Activated gamma-delta T cell treated with Interleukin-2 at 50 U/mL for 16 hours (primary cell): Measurements from ENCODE around the gene APOF.
"Not testable (repeated sequence)": the region's sequence is repeated elsewhere in the genome, so short reads cannot be mapped to it uniquely, and the experiment has no call there.

Source experiments
- DNase-seq: peaks from one replicate; pipeline ENCODE4 v3.0.0-alpha.2; 2020

The APOF gene, protein sequence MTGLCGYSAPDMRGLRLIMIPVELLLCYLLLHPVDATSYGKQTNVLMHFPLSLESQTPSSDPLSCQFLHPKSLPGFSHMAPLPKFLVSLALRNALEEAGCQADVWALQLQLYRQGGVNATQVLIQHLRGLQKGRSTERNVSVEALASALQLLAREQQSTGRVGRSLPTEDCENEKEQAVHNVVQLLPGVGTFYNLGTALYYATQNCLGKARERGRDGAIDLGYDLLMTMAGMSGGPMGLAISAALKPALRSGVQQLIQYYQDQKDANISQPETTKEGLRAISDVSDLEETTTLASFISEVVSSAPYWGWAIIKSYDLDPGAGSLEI

DNA sequence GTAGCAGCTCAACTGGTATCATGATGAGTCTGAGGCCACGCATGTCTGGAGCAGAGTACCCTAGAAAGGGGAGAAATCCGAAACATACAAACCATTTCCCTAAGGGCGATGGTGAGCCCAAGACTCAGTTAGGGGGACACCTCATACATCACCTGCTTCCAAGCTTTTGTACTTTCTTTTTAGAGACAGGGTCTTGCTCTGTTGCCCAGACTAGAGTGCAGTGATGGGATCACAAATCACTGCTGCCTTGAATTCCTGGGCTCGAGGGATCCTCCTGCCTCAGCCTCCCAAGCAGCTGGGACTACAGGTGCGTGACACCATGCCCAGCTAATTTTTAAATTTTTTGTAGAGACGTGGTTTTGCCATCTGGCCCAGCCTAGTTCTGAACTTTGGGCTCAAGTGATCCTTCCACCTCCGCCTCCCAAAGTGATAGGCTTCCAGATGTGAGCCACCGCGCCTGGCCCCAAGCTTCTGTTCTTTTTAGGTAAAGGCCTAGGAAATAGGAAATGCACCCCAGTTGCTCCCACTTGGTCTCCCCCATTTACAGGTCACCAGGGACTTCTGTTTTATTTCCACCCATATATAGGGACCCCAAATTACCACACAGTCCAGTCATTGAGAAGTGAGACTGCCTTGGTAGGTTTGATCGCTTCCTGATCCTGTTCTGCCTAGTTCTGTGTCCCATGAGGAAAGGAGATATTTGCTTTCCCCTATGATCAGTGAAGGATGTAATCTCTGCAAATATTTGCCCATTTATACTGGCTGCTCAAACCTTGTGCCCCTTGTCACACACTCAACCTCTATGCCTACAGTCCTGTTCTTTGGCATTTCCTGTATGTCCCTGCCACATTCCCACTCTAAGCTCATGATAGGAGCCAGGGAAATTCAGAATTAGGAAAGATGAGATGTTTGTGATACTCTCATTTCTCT is at the start of gene APOF:
APOF (minus strand) TSS at position 728 of the 930 bp plus-strand sequence; CDS start at position 616, 112 bp downstream.
- no peak for DNase-seq

DNA sequence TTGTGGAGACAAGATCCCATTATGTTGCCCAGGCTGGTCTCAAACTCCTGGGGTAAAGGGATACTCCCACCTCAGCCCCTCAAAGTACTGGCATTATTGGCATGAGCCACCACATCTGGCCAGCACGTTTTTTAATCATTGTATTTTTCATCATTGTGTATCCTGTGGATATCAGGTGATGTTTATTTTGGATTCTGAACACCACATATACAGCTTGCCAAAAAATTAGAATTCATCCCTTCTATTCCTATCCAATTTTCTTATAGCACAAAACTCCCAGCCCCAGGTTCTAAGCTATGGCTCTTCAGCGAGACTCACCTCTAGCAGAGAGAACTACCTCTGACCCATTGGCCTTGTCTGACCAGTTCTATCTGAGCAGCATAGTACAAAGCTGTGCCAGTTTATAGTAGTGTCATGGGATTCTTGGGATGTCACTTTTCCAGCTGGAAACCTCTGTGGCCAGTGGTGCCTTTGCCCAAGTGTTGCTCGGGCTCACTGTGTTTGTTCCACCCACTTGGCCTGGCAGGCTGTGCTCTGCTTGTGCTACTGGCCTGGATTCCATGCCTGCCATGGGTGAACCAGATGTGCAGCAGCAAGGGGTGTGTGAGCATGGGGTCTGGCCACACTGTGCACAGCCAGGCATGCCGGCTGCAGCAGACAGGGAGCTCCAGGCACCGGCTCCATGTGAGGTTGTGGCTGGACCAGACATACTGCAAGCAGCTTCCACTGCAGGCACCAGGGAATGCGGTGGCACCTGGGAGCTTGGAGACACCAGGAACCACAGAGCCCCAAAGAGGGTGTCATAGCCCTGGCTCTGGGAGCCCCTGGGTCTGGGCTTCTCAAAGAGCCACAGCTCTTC is 49.4 kb upstream of the APOF start:
- DNase-seq, result no peak

DNA sequence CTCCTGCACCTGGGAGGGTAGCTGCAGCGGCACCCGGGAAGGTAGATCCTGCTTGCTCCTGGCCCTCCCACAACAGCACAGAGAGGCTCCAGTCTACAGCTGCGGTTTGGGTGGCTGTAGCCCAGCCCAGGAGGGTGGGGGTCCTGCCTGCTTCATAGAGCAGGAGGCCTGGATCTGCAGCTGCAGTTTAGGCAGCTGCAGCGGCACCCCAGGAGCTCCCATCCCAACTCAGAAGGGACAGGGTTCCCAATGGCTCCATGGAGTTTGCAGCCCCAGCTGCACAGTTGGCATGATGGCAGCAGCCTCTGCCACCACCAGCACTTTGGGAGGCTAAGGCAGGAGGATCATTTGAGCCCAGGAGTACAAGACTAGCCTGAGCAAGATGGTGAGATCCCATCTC is 48.1 kb upstream of the APOF start:
- no peak for DNase-seq

DNA sequence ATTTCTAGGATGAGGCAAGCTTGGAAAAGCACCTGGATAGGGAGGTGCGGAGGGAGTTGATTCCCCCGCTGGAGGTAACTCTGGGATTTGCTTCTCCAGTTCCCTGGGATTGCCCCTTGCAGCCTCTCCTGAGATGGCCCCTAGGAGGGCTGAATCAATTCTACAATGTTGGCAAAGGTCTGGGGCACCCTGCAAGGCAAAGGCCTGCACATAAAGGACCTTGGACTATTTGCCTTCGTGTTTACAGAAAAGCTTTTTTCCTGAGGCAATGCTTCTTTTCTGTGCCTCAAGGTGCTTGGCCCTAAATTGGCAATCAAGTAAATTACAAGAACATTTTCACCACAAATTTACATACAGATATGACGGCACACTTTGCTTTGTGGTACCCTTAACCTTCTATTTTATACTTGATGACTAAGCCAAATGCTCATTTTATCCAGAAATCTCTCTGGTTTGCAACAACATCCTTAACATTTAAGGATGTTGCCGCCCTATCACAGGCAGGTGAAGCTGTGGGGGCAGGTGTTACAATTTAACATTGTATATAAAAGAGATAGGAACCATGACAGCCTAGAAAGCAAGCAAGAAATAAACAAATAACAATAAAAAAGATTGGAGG is 46.3 kb upstream of the APOF start:
- DNase-seq, result no peak

DNA sequence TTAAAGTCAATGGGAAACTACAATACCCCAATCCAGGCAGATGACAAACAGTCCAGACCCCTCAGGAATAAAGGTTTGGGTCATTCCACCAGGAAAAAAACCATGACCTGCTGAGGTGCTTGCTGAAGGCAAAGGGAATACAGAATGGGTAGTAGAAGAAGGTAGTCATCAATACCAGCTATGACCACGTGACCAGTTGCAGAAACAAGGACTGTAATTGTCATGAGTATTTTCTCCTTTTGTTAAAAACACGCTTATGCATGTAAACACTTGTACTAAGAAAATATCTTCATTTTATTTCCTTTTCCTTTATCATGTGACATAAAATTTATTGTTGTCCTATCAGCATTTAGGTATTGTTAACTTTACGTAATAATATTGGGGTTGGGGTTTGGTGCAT is 41.6 kb upstream of the APOF start:
- DNase-seq, result not testable (repeated sequence)

DNA sequence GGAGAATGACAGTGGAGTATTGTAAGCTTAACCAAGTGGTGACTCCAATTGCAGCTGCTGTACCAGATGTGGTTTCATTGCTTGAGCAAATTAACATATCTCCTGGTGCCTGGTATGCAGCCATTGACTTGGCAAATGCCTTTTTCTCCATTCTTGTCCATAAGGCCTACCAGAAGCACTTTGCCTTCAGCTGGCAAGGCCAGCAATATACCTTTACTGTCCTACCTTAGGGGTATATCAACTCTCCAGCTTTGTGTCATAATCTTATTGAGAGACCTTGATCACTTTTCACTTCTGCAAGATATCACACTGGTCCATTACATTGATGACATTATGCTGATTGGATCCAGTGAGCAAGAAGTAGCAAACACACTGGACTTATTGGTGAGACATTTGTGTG is 39.0 kb upstream of the APOF start:
- DNase-seq, result not testable (repeated sequence)

DNA sequence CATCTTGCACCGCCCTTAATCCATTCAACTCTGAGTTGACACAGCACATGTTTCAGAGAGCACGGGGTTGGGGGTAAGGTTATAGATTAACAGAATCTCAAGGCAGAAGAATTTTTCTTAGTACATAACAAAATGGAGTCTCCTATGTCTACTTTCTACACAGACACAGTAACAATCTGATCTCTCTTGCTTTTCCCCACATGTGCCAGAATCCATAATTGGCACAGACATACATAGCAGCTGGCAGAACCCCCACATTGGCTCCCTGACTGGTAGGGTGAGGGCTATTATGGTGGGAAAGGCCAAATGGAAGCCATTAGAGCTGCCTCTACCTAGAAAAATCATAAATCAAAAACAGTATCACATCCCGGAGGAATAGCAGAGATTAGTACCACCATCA is 38.5 kb upstream of the APOF start:
- DNase-seq, result not testable (repeated sequence)

DNA sequence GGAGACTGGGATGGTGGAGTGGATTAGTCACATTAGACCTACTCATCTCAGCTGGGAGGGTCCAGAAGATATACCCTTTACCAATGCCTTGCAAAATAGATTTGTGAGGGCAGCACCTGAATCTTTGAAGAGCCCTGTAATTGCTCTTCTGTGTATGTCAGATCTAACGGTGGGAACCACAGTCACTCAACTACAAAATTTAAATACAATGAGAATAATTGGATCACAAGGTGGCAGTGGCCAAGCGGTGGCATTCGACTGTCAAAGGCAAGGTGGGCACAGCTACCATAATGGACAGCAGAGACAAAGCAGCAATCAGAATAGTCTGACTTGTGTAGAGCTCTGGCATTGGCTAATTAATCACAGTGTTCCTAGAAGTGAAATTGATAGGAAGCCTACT is 36.8 kb upstream of the APOF start:
- DNase-seq, result not testable (repeated sequence)

DNA sequence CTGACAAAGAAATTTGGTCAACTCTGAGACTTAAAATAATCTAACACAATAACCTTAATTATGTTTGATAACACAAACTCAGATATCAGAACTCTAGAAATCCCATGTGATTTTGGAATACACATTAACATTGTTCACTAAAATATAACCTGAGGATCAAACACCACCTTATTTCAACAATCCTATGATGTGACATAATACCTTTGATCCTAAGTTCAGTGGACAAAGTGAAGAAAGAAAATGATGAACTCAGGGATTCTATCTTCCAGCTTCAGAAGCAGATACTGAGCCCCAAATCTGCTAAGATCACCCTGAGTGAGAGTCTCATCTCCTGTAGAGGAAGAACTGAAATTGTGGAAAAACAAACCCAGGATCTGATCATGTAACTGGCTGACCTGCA is 35.7 kb upstream of the APOF start:
- no peak for DNase-seq

DNA sequence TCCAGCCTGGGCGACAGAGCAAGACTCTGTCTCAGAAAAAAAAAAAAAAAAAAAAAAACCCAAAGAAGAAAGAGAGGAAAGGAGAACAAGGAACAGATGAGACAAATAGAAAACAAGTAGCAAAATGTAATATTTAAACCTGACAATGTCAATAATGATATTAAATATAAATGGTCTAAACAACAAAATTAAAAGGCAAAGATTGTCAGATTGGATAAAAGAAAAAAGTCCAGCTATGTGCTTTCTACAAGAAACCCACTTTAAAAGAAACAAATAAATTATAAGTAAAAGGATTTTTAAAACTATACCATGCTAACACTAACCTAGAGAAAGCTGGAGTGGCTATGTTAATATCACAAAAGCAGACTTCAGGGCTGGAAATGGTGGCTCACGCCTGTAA is 29.7 kb upstream of the APOF start:
- DNase-seq, result no peak

DNA sequence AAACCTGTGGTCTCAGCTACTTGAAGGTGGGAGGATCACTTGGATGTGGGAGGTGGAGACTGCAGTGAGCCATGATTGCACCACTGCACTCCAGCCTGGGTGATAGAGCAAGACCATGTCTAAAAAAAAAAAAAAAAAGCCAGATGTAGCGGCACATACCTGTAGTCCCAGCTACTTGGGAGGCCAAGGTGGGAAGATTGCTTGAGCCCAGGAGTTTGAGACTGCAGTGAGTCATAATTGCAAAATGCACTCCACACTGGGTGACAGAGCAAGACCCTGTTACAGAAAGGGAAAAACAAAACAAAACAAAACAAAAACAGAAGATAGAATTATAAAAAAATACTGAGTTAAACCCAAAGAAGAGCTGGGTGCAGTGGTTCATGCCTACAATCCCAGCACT is 29.1 kb upstream of the APOF start:
- DNase-seq, result no peak

DNA sequence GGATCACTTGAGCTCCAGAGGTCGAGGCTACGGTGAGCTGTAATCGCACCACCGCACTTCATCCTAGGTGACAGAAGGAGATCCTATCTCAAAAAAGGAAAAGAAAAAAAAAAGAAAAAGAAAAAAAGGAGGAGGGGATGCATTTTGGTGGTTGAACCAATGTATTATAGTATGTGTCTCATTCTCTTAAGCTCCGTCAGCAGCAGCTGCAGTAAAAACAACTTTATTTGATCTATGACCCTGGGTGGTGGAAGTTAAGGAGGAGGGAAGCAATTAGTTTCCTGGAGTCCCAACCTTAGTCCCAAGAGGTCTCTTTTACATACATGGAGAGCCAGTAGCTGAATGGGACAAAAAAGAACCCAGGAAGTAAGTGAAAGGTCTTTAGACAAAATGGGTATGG is 26.8 kb upstream of the APOF start:
- DNase-seq, result no peak

DNA sequence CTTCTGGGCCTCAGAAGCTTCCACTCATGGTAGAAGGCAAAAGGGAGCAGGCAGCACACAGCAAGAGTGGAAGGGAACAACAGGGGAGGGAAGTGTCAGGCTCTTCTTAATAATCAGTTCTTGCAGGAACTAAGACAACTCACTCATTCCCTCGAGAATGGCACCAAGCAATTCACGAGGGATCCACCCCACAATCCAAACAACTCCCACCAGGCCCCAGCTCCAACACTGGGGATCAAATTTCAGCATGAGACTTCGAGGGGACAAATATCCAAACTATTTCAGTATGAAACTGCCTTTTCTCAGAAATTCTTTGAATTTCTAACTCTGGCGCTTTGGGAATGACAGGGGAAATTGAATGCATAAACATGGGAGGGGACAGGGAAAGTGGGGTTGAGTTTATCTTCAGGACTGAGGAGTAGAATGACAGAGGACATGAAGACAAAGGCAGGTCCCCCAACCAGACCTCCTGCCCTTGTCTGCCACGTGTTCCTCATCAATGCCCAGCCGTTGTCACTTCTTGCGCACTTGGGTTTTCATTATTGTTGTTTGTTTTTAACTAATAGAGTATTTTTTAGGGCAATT is 24.6 kb upstream of the APOF start:
- DNase-seq, result no peak

DNA sequence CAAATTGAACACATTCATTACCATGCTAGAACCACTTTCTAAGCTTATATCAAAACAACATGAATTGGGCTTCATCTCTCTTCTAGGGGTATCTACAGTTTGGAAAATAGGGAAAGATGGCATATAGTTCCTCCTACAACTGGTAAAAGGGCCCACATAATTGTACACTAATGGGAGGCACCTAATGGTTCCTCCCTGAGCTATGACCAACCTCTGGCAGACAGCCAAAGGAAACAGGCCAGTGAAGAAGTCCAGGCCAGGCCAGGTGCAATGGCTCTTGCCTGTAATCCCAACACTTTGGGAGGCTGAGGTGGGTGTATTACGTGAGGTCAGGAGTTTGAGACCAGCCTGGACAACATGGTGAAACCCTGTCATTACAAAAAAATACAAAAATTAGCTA is 23.2 kb upstream of the APOF start:
- no peak for DNase-seq

DNA sequence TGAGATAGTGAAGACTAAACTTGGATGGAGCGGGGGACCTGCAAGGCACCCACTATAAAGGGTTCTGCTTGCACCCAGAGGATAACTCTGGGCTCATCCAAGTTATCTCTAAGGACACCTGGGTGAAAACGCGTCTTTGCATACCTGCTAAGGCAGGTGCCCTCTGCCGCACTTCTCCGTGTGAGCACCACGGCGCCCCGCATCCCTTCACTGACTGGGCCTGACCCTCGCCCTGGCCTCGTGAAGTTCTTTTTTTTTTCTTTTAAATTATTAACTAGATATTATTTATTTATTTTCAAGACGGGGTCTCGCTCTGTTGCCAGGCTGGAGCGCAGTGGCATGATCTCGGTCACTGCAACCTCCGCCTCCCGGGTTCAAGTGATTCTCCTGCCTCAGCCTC is 20.0 kb upstream of the APOF start:
- DNase-seq, result no peak

DNA sequence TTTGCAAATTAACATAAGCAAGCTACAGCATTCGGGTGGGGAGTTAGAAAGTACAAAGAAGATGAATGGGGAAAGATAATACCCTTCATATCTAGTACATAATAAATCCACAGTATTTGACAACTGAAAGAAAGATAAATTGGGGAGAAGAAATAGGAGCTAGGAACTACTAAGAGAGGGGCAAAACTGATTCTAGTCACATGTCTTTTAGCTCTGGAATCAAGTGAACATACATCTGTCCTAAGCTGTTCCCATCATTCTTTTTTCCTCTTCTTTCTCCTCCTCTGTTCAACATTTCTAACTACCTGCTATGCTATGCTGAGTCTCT is 15.3 kb upstream of the APOF start:
- no peak for DNase-seq

DNA sequence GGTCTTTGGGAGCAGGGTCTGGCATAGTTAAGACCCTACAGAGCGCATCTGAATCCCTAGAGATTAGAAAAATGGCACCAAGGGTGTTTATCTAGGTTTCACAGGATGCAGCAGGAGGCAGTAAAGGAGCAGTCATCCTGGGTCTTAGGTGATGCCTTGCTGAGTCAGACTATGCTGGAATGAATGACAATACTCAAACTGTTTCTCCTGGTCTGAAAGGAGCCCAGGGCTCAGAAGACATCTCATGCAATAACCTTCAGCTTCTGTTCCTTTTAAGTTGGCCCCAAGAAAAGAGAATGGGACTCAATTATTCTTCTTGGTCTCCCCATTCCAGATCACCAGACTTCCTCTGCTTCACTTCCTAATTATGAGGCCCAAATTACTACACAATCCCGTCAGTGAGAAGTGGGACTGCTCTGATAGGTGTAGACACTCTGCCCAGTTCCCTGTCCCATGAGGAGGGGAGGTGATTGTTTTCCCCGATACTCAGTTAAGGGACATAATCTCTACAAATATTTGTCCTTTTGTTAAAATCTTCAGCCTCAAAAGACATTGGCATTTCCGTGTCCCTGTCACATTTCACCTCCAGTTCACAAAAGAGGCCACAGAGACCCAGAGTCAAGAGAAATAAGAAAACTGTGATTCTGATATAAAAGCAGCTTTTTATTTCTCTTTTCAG is 14.8 kb upstream of the APOF start:
- DNase-seq, result no peak

DNA sequence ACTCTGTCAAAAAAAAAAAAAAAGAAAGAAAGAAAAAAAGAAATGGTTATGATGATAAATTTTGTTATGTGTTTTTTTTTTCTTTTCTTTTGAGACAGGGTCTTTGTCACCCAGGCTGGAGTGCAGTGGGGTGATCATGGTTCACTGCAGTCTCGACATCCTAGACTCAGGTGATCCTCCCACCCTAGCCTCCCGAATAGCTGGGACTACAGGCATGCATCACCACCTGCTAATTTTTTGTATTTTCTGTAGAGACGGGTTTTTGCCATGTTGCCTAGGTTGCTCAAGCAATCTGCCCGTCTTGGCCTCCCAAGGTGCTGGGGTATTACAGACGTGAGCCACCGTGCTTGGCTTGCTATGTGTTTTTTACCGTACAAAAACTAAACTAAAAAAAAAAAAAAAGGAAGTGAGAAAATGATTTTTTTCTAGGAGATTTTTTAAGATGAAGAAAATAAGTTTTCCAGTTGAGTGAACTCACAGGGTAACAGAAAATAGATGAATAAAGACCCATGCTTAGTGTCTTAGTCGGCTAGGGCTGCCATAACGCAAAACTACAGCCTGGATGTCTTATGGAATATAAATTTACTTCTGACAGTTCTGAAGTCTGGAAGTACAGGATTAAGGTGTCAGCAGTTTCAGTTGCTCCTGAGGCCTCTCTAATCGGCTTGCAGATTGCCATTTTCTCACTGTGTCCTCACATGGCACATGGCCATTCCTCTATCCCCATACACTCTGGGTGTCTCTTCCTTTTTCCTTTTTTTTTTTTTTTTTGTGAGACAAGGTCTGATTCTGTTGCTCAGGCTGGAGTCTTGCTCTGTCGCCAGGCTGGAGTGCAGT is 13.2 kb upstream of the APOF start:
- DNase-seq, result no peak

DNA sequence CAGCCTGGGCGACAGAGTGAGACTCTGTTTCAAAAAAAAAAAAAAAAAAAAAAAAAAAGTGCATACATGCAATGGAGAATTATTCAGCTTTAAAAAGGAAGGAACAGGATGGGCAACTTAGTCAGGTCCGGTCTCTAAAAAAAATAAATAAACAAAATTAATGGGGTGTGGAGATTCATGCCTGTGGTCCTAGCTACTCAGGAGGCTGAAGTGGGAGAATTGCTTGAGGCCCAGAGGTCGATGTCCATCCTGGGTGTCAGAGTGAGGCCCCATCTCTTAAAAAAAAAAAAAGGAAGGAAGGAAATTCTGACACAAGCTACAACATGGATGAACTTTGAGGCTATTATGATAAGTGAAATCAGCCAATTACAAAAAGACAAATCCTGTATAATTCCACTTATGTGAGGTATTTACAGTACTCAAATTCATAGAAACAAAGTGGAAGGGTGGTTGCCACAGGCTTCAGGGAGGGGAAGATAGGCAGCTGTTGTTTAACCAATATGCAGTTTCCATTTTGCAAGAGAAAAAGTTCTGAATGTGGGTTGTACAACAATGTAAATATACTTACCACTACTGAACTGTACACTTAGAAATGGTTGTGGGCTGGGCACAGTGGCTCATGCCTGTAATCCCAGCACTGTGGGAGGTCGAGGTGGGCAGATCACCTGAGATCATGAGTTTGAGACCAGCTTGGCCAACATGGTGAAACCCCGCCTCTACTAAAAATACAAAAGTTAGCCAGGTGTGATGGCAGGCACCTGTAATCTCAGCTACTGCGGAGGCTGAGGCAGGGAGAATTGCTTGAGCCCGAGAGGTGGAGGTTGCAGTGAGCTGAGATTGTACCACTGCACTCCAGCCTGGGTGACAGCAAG is 12.3 kb upstream of the APOF start:
- no peak for DNase-seq

DNA sequence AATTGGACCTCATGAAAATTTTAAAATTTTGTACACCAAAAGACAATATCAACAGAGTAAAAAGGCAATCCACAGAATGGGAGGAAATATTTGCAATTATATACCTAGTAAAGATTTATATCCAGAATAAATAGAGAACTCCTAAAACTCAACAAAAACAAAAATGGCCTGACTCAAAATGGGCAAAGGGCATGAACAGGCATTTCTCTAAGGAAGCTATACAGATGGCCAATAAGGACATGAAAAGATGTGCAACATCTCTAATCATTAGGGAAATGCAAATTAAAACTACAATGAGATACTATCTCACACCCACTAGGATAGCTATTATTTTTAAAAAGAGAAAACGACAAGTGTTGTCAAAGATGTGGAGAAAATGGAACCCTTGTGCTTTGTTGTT is 10.9 kb upstream of the APOF start:
- no peak for DNase-seq
